ENCODE results near the gene ANKRD44.

GRCh38 chr2:197264332-197264731 is 46.2 kb downstream of the ANKRD44 start:
- no peak for TF ChIP-seq SIN3A (IDR thresholded peaks at IDR 0.05; ENCODE audit: borderline replicate concordance, insufficient read depth, low read length)
- TF ChIP-seq TAF1 (IDR thresholded peaks at IDR 0.05; ENCODE audit: borderline replicate concordance, insufficient read depth, low read length), result no peak

All from PFSK-1 (cell line).